ENCODE measurements around the gene DDTL. TPM values are rescaled to one million over a fixed set of nuclear protein-coding genes. Genes with fewer than 3 reads are reported as not detected.

The DDTL gene
- total and polyA plus RNA-seq, 2 of the 4 experiments (the other 2 are of a cell fraction), result 0.36 to 1.5 TPM

DNA sequence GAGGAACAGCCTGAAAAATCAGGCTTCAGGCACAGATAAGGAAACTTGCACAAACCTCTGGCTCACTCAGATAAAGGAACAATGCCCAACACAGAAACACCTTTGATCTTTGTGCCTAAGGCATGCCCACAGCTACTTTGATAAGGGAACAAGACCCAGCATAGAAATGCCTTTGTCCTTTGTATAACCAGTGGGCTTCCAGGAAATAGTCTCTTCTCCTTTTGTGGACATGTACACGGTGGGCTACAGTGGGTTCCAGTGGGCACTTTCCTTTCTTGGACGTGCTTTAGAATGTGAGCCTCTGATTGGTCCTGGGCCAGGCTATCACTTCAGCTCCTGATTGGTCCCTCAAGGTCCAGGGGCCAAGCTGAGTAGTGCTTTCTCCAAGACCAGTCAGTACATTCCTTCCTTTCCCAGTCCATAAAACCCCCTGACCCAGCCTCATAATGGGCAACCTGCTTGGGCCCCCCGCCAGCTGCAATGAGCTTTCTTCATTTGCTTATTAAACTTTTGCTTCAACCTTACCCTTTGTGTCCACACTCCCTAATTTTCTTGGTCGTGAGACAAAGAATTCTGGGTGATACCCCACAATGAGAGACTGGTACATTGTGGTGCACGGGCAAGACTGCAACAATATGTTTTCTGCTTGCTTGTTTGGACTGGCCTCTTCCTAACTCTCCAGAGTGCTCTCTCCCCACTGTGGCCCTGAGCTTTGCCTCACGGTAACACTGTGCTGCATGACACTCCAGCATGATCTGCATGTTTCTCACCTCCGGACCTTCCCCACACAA is 42.7 kb downstream of the DDTL start:
- no peak for ATAC-seq (ENCODE audit: low read depth)
- Histone ChIP-seq H3K27ac (ENCODE audit: insufficient read depth, low read length) (no peak overlapping the region), H4K8ac (ENCODE audit: low read depth in 2 of 2, low read length in 2 of 2) (no peak overlapping the region), H3K18ac (ENCODE audit: low read depth, low read length) (no peak overlapping the region), H2AFZ (replicated peaks; ENCODE audit: low read length, poor library complexity) (no peak overlapping the region), H2BK15ac (ENCODE audit: low read depth, low read length) (no peak overlapping the region), H4K5ac (ENCODE audit: low read depth, low read length) (no peak overlapping the region), H4K20me1 (ENCODE audit: insufficient read depth, low read length) (peaks cover 4% of the 10 kb centered on the region; the same call in 1 of the 2 replicates), H3K9me3 (ENCODE audit: control insufficient read depth, insufficient read depth, low read length) (no peaks in the 10 kb centered on the region), H3K23ac (ENCODE audit: low read depth, low read length) (no peak overlapping the region), H3K27me3 (ENCODE audit: control insufficient read depth, insufficient read depth, low read length) (no peaks in the 10 kb centered on the region; the same call in 1 of the 2 replicates), H3K4me1 (ENCODE audit: control insufficient read depth, insufficient read depth, low read length) (peaks cover 3% of the 10 kb centered on the region; the same call in 1 of the 2 replicates), H3K56ac (ENCODE audit: extremely low read depth, insufficient read depth, low read length) (no peak overlapping the region), H3K9ac (ENCODE audit: low read depth, low read length) (no peak overlapping the region), H3K36me3 (ENCODE audit: control insufficient read depth, insufficient read depth, low read length) (no peaks in the 10 kb centered on the region), H2BK5ac (ENCODE audit: low read depth, low read length, poor library complexity, severe bottlenecking) (no peak overlapping the region), H3K9me1 (ENCODE audit: insufficient read depth, low read length) (peaks cover 3% of the 10 kb centered on the region; the same call in 1 of the 2 replicates), H4K91ac (ENCODE audit: insufficient read depth, low read depth, low read length) (no peak overlapping the region), H2AK5ac (ENCODE audit: low read depth, low read length) (no peak overlapping the region), H3K14ac (replicated peaks; ENCODE audit: low read depth, low read length) (no peak overlapping the region), H3K4ac (ENCODE audit: low read depth, low read length) (no peak overlapping the region), H3K79me1 (ENCODE audit: low read depth in 1 of 2, low read length in 2 of 2) (peaks cover 9 to 26% of the 10 kb centered on the region in 2 experiments), H3K4me2 (ENCODE audit: low read depth, low read length) (no peak overlapping the region), H2BK20ac (ENCODE audit: low read depth, low read length) (no peak overlapping the region), H3K4me3 (ENCODE audit: insufficient read depth, low read depth, low read length) (no peak overlapping the region), H2AK9ac (replicated peaks; ENCODE audit: low read depth, low read length, poor library complexity) (no peak overlapping the region), H2BK120ac (ENCODE audit: low read depth, low read length) (no peak overlapping the region)
- WGBS, 2 experiments (ENCODE audit: extremely low coverage in 2 of 2, insufficient read length in 1 of 2), result 65% methylated on average over 4 of the region's 7 CpGs; no CpG with 5 or more reads in 1 of the 2 experiments
- POLR2A ChIA-PET (ENCODE audit: unreplicated experiment), result no interaction called here
- CTCF ChIA-PET, result interaction anchor here (0.6 kb wide), 1 partner anchor 120 kb away, joined by 3 read pairs; no protein-coding TSS in a partner anchor
- in situ Hi-C loops (cut with MboI; ENCODE audit: low sequenced_read_pairs) (no loop called here), intact Hi-C loops (cut with micrococcal nuclease) (loop anchor here (2.0 to 10.0 kb wide), 2 partner anchors 75 to 137 kb away; no protein-coding TSS in a partner anchor), dilution Hi-C loops (cut with HindIII; ENCODE audit: low sequenced_read_pairs, unreplicated experiment) (no loop called here)
- TF ChIP-seq CHD1 (IDR thresholded peaks at IDR 0.05; ENCODE audit: low read depth, low read length) (no peak), NFE2L2 (IDR thresholded peaks at IDR 0.05; ENCODE audit: low read depth, low read length) (no peak), SMC3 (IDR thresholded peaks at IDR 0.05; ENCODE audit: low read depth, low read length) (no peak), MAFK (IDR thresholded peaks at IDR 0.05; ENCODE audit: low read depth, low read length) (no peak), MAZ (IDR thresholded peaks at IDR 0.05; ENCODE audit: borderline replicate concordance, low read depth, low read length) (no peak), MXI1 (IDR thresholded peaks at IDR 0.05; ENCODE audit: borderline replicate concordance, low read depth, low read length) (no peak), POLR2A (IDR thresholded peaks at IDR 0.05; ENCODE audit: low read depth, low read length) (no peak), FOS (IDR thresholded peaks at IDR 0.05; ENCODE audit: low read depth, low read length) (no peak), CEBPB (IDR thresholded peaks at IDR 0.05; ENCODE audit: low read depth, low read length) (no peak), RFX5 (IDR thresholded peaks at IDR 0.05; ENCODE audit: low read depth, low read length) (no peak), RAD21 (IDR thresholded peaks at IDR 0.05; ENCODE audit: low read length) (no peak), RCOR1 (IDR thresholded peaks at IDR 0.05; ENCODE audit: insufficient replicate concordance, low read length) (no peak)
- TF ChIP-seq, protein P1, sequence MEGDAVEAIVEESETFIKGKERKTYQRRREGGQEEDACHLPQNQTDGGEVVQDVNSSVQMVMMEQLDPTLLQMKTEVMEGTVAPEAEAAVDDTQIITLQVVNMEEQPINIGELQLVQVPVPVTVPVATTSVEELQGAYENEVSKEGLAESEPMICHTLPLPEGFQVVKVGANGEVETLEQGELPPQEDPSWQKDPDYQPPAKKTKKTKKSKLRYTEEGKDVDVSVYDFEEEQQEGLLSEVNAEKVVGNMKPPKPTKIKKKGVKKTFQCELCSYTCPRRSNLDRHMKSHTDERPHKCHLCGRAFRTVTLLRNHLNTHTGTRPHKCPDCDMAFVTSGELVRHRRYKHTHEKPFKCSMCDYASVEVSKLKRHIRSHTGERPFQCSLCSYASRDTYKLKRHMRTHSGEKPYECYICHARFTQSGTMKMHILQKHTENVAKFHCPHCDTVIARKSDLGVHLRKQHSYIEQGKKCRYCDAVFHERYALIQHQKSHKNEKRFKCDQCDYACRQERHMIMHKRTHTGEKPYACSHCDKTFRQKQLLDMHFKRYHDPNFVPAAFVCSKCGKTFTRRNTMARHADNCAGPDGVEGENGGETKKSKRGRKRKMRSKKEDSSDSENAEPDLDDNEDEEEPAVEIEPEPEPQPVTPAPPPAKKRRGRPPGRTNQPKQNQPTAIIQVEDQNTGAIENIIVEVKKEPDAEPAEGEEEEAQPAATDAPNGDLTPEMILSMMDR (conservative IDR thresholded peaks at IDR 0.05; ENCODE audit: low read depth, low read length), result no peak
- TF ChIP-seq, protein P2, sequence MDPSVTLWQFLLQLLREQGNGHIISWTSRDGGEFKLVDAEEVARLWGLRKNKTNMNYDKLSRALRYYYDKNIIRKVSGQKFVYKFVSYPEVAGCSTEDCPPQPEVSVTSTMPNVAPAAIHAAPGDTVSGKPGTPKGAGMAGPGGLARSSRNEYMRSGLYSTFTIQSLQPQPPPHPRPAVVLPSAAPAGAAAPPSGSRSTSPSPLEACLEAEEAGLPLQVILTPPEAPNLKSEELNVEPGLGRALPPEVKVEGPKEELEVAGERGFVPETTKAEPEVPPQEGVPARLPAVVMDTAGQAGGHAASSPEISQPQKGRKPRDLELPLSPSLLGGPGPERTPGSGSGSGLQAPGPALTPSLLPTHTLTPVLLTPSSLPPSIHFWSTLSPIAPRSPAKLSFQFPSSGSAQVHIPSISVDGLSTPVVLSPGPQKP (IDR thresholded peaks at IDR 0.05; ENCODE audit: borderline replicate concordance, low read depth, low read length), result no peak
- no TSS peak for BruUV-seq (replicated peaks)
- DNase-seq, result no peak

All from IMR-90 (cell line).